Vagina (tissue), 2 donors: Measurements from ENCODE around the gene DOCK8. TPM values are rescaled to one million over a fixed set of nuclear protein-coding genes. Genes with fewer than 3 reads are reported as not detected.
"Not testable (repeated sequence)": the region's sequence is repeated elsewhere in the genome, so short reads cannot be mapped to it uniquely, and the experiment has no call there.

Experiments
- DNase-seq, 2 donors: peaks; one replicate each; pipeline ENCODE4 v3.0.0-alpha.2; 2017; ENCODE audit errors: extremely low spot score in 2 of 2
- H3K27ac ChIP-seq: fragments of 200-600 bp; sonication (generic); one replicate; pipeline ENCODE4 v1.5.1; 2019
- H3K27me3 ChIP-seq: fragments of 200-600 bp; sonication (generic); one replicate; pipeline ENCODE4 v1.5.1; 2019
- H3K36me3 ChIP-seq, 2 donors: fragments of 200-600 bp; sonication (generic); one replicate each; pipeline ENCODE4 v1.5.1; 2017 to 2019
- H3K4me1 ChIP-seq: fragments of 200-600 bp; sonication (generic); one replicate; pipeline ENCODE4 v1.5.1; 2019
- H3K4me3 ChIP-seq, 2 donors: fragments of 200-600 bp; sonication (generic); 1 replicate in 1 of 2; 2 replicates in 1 of 2; pipeline ENCODE4 v1.5.1; 2016 to 2019
- H3K9me3 ChIP-seq: fragments of 200-600 bp; sonication (generic); one replicate; pipeline ENCODE4 v1.5.1; 2019
- CTCF ChIP-seq, 3 experiments: fragments of 450-650 bp in 2 of 3; fragments of 200-600 bp in 1 of 3; sonication (generic) in 1 of 3; IDR thresholded peaks; one replicate each; pipeline ENCODE4 v1.5.1; 2017 to 2019; ENCODE audit warnings: antibody characterized with exemption in 3 of 3, mild to moderate bottlenecking in 2 of 3, moderate library complexity in 2 of 3
- POLR2A ChIP-seq, 2 donors: fragments of 450-650 bp; IDR thresholded peaks; one replicate each; pipeline ENCODE4 v1.6.1; 2017; ENCODE audit warnings: antibody characterized with exemption in 2 of 2, mild to moderate bottlenecking in 2 of 2, moderate library complexity in 2 of 2
- POLR2AphosphoS5 ChIP-seq, 2 donors: sonication (generic); formaldehyde crosslinking; IDR thresholded peaks; one replicate each; pipeline ENCODE4 v1.9.0; 2017; ENCODE audit warnings: antibody characterized with exemption in 2 of 2, mild to moderate bottlenecking in 2 of 2, low read depth in 1 of 2; ENCODE audit not compliant: insufficient read depth in 1 of 2
- intact Hi-C: fragments of 100-400 bp; cut with DNase I; formaldehyde crosslinking; loops from one replicate; pipeline ENCODE4 v1.15.1; 2023
- total RNA-seq: library from RNA; depleted of rRNA; stranded (reverse); fragments of >200 nt; gene quantifications from one replicate; pipeline ENCODE4 v1.2.3, GENCODE V29; 2016

DOCK8 gene
- total RNA-seq, 1 donor from 2014 or later = 18.4 TPM

GRCh38 chr9:227860-228259 lies 13.2 kb downstream of the DOCK8 start:
- Histone ChIP-seq H3K27me3 (no peaks in the 10 kb centered on the region), H3K36me3 (no peaks in the 10 kb centered on the region), H3K4me1 (no peaks in the 10 kb centered on the region), H3K4me3 (no peak overlapping the region), H3K9me3 (no peaks in the 10 kb centered on the region), H3K27ac (no peak overlapping the region)
- no peak for TF ChIP-seq POLR2AphosphoS5 (IDR thresholded peaks at IDR 0.05; ENCODE audit: insufficient read depth in 1 of 2, low read depth in 1 of 2)
- no peak for TF ChIP-seq CTCF (IDR thresholded peaks at IDR 0.05)
- no peak for TF ChIP-seq POLR2A (IDR thresholded peaks at IDR 0.05)
- intact Hi-C loops = no loop called here
- DNase-seq = no peak

DNA sequence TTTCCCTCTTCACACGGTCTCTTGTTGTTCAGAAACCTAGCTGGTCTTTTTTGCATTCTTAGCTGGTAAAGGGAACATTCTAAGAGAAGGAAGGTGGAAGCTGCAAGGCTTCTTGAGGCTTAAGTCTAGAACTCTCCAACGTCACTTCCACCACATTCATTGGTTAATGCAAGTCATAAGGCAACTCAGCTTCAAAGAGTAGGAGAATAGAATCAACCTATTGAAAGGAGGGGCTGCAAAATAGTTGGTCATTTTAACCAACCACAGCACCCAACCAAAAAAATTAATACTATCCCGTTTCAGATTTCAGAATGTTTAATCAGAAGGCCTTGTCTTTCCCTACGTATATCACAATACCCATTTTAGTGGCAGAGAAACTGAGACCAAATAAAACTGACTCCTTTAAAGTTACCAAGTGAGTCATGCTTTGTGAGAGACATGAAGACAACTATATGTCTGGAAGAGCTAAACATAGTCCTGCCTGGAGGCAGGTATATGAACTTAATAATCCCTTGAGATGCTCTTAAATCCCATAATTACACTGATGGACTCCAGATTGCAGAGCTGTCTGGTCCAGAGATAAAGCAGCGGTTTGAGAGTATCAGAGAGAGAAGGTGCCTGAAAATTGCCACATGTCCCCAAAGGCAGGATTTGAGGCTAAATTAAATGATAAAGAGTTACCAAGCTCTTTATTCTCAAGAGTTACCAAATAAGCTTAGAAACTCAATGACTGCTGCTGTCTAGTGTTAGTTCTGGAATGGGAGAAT lies 14.4 kb downstream of the DOCK8 start:
- Histone ChIP-seq H3K9me3 (no peaks in the 10 kb centered on the region), H3K27ac (no peak overlapping the region), H3K4me1 (no peaks in the 10 kb centered on the region), H3K27me3 (no peaks in the 10 kb centered on the region), H3K36me3 (no peaks in the 10 kb centered on the region), H3K4me3 (no peak overlapping the region)
- DNase-seq = no peak
- intact Hi-C loops = no loop called here
- TF ChIP-seq CTCF (IDR thresholded peaks at IDR 0.05) = no peak
- TF ChIP-seq POLR2AphosphoS5 (IDR thresholded peaks at IDR 0.05; ENCODE audit: insufficient read depth in 1 of 2, low read depth in 1 of 2) = no peak
- TF ChIP-seq POLR2A (IDR thresholded peaks at IDR 0.05) = no peak

DNA sequence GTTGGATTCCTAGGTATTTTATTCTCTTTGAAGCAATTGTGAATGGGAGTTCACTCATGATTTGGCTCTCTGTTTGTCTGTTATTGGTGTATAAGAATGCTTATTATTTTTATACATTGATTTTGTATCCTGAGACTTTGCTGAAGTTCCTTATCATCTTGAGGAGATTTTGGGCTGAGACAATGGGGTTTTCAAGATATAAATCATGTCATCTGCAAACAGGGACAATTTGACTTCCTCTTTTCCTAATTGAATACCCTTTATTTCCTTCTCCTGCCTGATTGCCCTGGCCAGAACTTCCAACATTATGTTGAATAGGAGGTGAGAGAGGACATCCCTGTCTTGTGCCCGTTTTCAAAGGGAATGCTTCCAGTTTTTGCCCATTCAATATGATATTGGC lies 17.0 kb downstream of the DOCK8 start:
- H3K4me3 ChIP-seq, H3K4me1 ChIP-seq, H3K36me3 ChIP-seq, intact Hi-C loops, H3K27me3 ChIP-seq, H3K9me3 ChIP-seq, H3K27ac ChIP-seq, DNase-seq: not testable (repeated sequence)

- H3K27me3 ChIP-seq, H3K36me3 ChIP-seq, H3K9me3 ChIP-seq, H3K4me1 ChIP-seq, DNase-seq, H3K27ac ChIP-seq, H3K4me3 ChIP-seq, intact Hi-C loops: not testable (repeated sequence)
Measured at GRCh38 chr9:233708-234107, 19.0 kb downstream of the DOCK8 start.

GRCh38 chr9:237141-237857 lies 22.6 kb downstream of the DOCK8 start:
- no peak overlapping the region for H3K4me3 ChIP-seq
- H3K36me3 ChIP-seq = no peaks in the 10 kb centered on the region
- H3K27ac ChIP-seq = no peak overlapping the region
- DNase-seq = no peak
- no peaks in the 10 kb centered on the region for H3K27me3 ChIP-seq
- H3K4me1 ChIP-seq = no peaks in the 10 kb centered on the region
- intact Hi-C loops = no loop called here
- TF ChIP-seq POLR2AphosphoS5 (IDR thresholded peaks at IDR 0.05; ENCODE audit: insufficient read depth in 1 of 2, low read depth in 1 of 2) (no peak), POLR2A (IDR thresholded peaks at IDR 0.05) (no peak), CTCF (IDR thresholded peaks at IDR 0.05) (no peak)
- H3K9me3 ChIP-seq = no peaks in the 10 kb centered on the region

- H3K9me3 ChIP-seq = no peaks in the 10 kb centered on the region
- DNase-seq = no peak
- no peak for TF ChIP-seq CTCF (IDR thresholded peaks at IDR 0.05)
- TF ChIP-seq POLR2AphosphoS5 (IDR thresholded peaks at IDR 0.05; ENCODE audit: insufficient read depth in 1 of 2, low read depth in 1 of 2) = no peak
- no peak for TF ChIP-seq POLR2A (IDR thresholded peaks at IDR 0.05)
- no peaks in the 10 kb centered on the region for H3K36me3 ChIP-seq
- H3K4me3 ChIP-seq = no peak overlapping the region
- no peaks in the 10 kb centered on the region for H3K4me1 ChIP-seq
- H3K27ac ChIP-seq = no peak overlapping the region
- no peaks in the 10 kb centered on the region for H3K27me3 ChIP-seq
- intact Hi-C loops = no loop called here
Measured at GRCh38 chr9:237858-238345, 23.2 kb downstream of the DOCK8 start.
